GM18868 (cell line): ENCODE data around the gene TBCC.

Experiments used
- ATAC-seq: cut with Tn5 transposase; IDR thresholded peaks from one replicate; pipeline ENCODE4 v1.9.1; 2021; ENCODE audit warnings: mild to moderate bottlenecking, moderate library complexity; ENCODE audit not compliant: unreplicated experiment

The TBCC gene

GRCh38 chr6:42697268-42697655 is 48.6 kb downstream of the TBCC start:
- no peak for ATAC-seq

GRCh38 chr6:42696526-42697267 is 49.2 kb downstream of the TBCC start:
- no peak for ATAC-seq

GRCh38 chr6:42694586-42694985 is 51.3 kb downstream of the TBCC start:
- ATAC-seq: no peak
